GM21360 (cell line): ENCODE results near the gene ABCA5.
"Not testable (repeated sequence)": the region's sequence is repeated elsewhere in the genome, so short reads cannot be mapped to it uniquely, and the experiment has no call there.

Experiments
- ATAC-seq: cut with Tn5 transposase; IDR thresholded peaks from one replicate; pipeline ENCODE4 v1.9.1; 2021; ENCODE audit warnings: mild to moderate bottlenecking, moderate library complexity; ENCODE audit not compliant: unreplicated experiment

ABCA5 gene

GRCh38 chr17:69326377-69327059, 415 bp downstream of the ABCA5 start:
- ATAC-seq: peak; percentile 2

- ATAC-seq: no peak
Measured at GRCh38 chr17:69325518-69326376, 1.2 kb downstream of the ABCA5 start.

GRCh38 chr17:69323806-69324205, 3.1 kb downstream of the ABCA5 start:
- no peak for ATAC-seq

GRCh38 chr17:69320908-69321238, 6.1 kb downstream of the ABCA5 start:
- ATAC-seq: no peak

GRCh38 chr17:69320210-69320907, 6.6 kb downstream of the ABCA5 start:
- no peak for ATAC-seq

- ATAC-seq: no peak
Measured at GRCh38 chr17:69317625-69318024, 9.3 kb downstream of the ABCA5 start.

GRCh38 chr17:69314246-69315065, 12.5 kb downstream of the ABCA5 start:
- no peak for ATAC-seq

- ATAC-seq: no peak
Measured at GRCh38 chr17:69305177-69305576, 21.8 kb downstream of the ABCA5 start.

- ATAC-seq: no peak
Measured at GRCh38 chr17:69302682-69303081, 24.3 kb downstream of the ABCA5 start.

GRCh38 chr17:69300222-69300621, 26.7 kb downstream of the ABCA5 start:
- no peak for ATAC-seq

- ATAC-seq: not testable (repeated sequence)
Measured at GRCh38 chr17:69298120-69298722, 28.7 kb downstream of the ABCA5 start.

- no peak for ATAC-seq
Measured at GRCh38 chr17:69287168-69287567, 39.8 kb downstream of the ABCA5 start.

GRCh38 chr17:69286257-69286656, 40.7 kb downstream of the ABCA5 start:
- no peak for ATAC-seq

GRCh38 chr17:69284646-69285045, 42.3 kb downstream of the ABCA5 start:
- no peak for ATAC-seq

- no peak for ATAC-seq
Measured at GRCh38 chr17:69282002-69282401, 44.9 kb downstream of the ABCA5 start.

- ATAC-seq: not testable (repeated sequence)
Measured at GRCh38 chr17:69276279-69276678, 50.7 kb downstream of the ABCA5 start.

- no peak for ATAC-seq
Measured at GRCh38 chr17:69275751-69276150, 51.2 kb downstream of the ABCA5 start.

- ATAC-seq: no peak
Measured at GRCh38 chr17:69271023-69271422, 55.9 kb downstream of the ABCA5 start.

- no peak for ATAC-seq
Measured at GRCh38 chr17:69269131-69269998, 57.6 kb downstream of the ABCA5 start.
